ES-I3 (cell line): ENCODE data around the gene ADAMTS12.

ENCODE experiments used
- H3K36me3 ChIP-seq: 2 replicates; pipeline ENCODE4 v1.6.1; 2013; ENCODE audit warnings: mild to moderate bottlenecking, low read length, control low read depth, moderate library complexity; ENCODE audit not compliant: insufficient read depth
- H3K4me1 ChIP-seq: 2 replicates; pipeline ENCODE4 v1.6.1; 2013; ENCODE audit warnings: mild to moderate bottlenecking, control low read depth, low read length; ENCODE audit not compliant: insufficient read depth
- H3K9ac ChIP-seq: 2 replicates; pipeline ENCODE4 v1.6.1; 2013; ENCODE audit warnings: low read depth, mild to moderate bottlenecking, low read length, moderate library complexity
- H3K9me3 ChIP-seq: 2 replicates; pipeline ENCODE4 v1.6.1; 2013; ENCODE audit warnings: mild to moderate bottlenecking, low read length, moderate library complexity; ENCODE audit not compliant: control insufficient read depth, insufficient read depth

Gene ADAMTS12

GRCh38 chr5:33891788-33892619 is at the start of gene ADAMTS12:
Gene ADAMTS12, minus strand, starts transcription at chr5:33891990. Its CDS starts 134 bp downstream, at chr5:33891856.
- Histone ChIP-seq H3K36me3 (no peaks in the 10 kb centered on the region), H3K4me1 (peaks cover 15% of the 10 kb centered on the region), H3K9me3 (no peaks in the 10 kb centered on the region), H3K9ac (peak within 1 kb of the TSS; percentile 68)

- Histone ChIP-seq H3K9ac (no peak overlapping the region), H3K9me3 (no peaks in the 10 kb centered on the region), H3K4me1 (peaks cover 9% of the 10 kb centered on the region; the same call in 1 of the 2 replicates), H3K36me3 (no peaks in the 10 kb centered on the region)
These were observed 49.3 kb upstream of the ADAMTS12 start for GRCh38 chr5:33941090-33941489.

GRCh38 chr5:33939556-33940262 is 47.9 kb upstream of the ADAMTS12 start:
- Histone ChIP-seq H3K9ac (no peak overlapping the region), H3K4me1 (peaks cover 8% of the 10 kb centered on the region; the same call in 1 of the 2 replicates), H3K9me3 (no peaks in the 10 kb centered on the region), H3K36me3 (no peaks in the 10 kb centered on the region)

- Histone ChIP-seq H3K4me1 (peaks cover 4% of the 10 kb centered on the region; the same call in 1 of the 2 replicates), H3K9me3 (no peaks in the 10 kb centered on the region), H3K9ac (no peak overlapping the region), H3K36me3 (no peaks in the 10 kb centered on the region)
These were observed 47.1 kb upstream of the ADAMTS12 start for GRCh38 chr5:33938881-33939280.

- Histone ChIP-seq H3K36me3 (no peaks in the 10 kb centered on the region), H3K9me3 (no peaks in the 10 kb centered on the region), H3K9ac (no peak overlapping the region), H3K4me1 (peaks cover 4% of the 10 kb centered on the region; the same call in 1 of the 2 replicates)
These were observed 46.7 kb upstream of the ADAMTS12 start for GRCh38 chr5:33938507-33938796.

GRCh38 chr5:33937707-33938506 is 46.1 kb upstream of the ADAMTS12 start:
- no peaks in the 10 kb centered on the region for H3K9me3 ChIP-seq
- H3K4me1 ChIP-seq = peaks cover 4% of the 10 kb centered on the region; the same call in 1 of the 2 replicates
- H3K9ac ChIP-seq = no peak overlapping the region
- no peaks in the 10 kb centered on the region for H3K36me3 ChIP-seq

GRCh38 chr5:33937017-33937706 is 45.4 kb upstream of the ADAMTS12 start:
- Histone ChIP-seq H3K9me3 (no peaks in the 10 kb centered on the region), H3K9ac (no peak overlapping the region), H3K36me3 (no peaks in the 10 kb centered on the region), H3K4me1 (peaks cover 4% of the 10 kb centered on the region; the same call in 1 of the 2 replicates)

GRCh38 chr5:33936381-33937016 is 44.7 kb upstream of the ADAMTS12 start, which contains the start of gene RXFP3:
Gene RXFP3, plus strand, starts transcription at chr5:33936386. Its CDS starts 355 bp downstream, at chr5:33936741.
- Histone ChIP-seq H3K9ac (peak within 1 kb of the TSS; percentile 38; the same call in 1 of the 2 replicates), H3K36me3 (no peaks in the 10 kb centered on the region), H3K4me1 (peaks cover under 1% of the 10 kb centered on the region), H3K9me3 (no peaks in the 10 kb centered on the region)

GRCh38 chr5:33936004-33936380 is 44.2 kb upstream of the ADAMTS12 start:
- Histone ChIP-seq H3K36me3 (no peaks in the 10 kb centered on the region), H3K9ac (peak overlapping the region; percentile 38; the same call in 1 of the 2 replicates), H3K9me3 (no peaks in the 10 kb centered on the region), H3K4me1 (peaks cover 6% of the 10 kb centered on the region)

- Histone ChIP-seq H3K9me3 (no peaks in the 10 kb centered on the region), H3K9ac (no peak overlapping the region), H3K36me3 (no peaks in the 10 kb centered on the region), H3K4me1 (peaks cover 16% of the 10 kb centered on the region)
These were observed 42.4 kb upstream of the ADAMTS12 start for GRCh38 chr5:33934176-33934575.

- H3K4me1 ChIP-seq = peaks cover 16% of the 10 kb centered on the region
- H3K36me3 ChIP-seq = no peaks in the 10 kb centered on the region
- H3K9me3 ChIP-seq = no peaks in the 10 kb centered on the region
- H3K9ac ChIP-seq = no peak overlapping the region
These were observed 42.0 kb upstream of the ADAMTS12 start for GRCh38 chr5:33933723-33934169.

GRCh38 chr5:33931136-33931535 is 39.3 kb upstream of the ADAMTS12 start:
- Histone ChIP-seq H3K9ac (no peak overlapping the region), H3K4me1 (peaks cover 16% of the 10 kb centered on the region), H3K9me3 (no peaks in the 10 kb centered on the region), H3K36me3 (no peaks in the 10 kb centered on the region)

GRCh38 chr5:33929925-33930690 is 38.3 kb upstream of the ADAMTS12 start:
- Histone ChIP-seq H3K4me1 (peaks cover 16% of the 10 kb centered on the region), H3K9me3 (no peaks in the 10 kb centered on the region), H3K36me3 (no peaks in the 10 kb centered on the region), H3K9ac (no peak overlapping the region)
